ENCODE data around the gene DLX5. TPM values are rescaled to one million over a fixed set of nuclear protein-coding genes. Genes with fewer than 3 reads are reported as not detected.

Gene DLX5
- total and polyA plus RNA-seq, 2 of the 4 experiments (the other 2 are of a cell fraction), result not detected

DNA sequence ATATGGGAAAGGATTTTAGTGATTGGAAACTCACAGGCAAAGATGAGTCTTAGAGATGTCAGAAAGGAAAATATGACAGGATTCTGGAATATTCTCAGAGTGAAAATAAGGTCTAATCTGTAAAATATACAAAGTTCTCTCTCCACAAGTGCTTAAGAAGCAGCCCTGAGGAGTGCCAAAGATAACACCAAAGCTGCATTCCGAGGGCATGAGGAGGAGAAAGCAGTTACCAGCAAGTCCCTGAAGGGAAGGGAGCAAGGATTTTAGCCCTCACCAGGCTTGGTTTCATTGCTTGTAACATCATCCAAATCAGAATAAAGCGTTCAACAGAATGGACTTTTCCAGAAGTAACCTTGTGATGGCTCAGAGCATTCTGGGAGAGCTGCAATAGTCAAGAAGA lies 50.6 kb downstream of the DLX5 start:
- no peak overlapping the region for H2BK20ac ChIP-seq (ENCODE audit: low read depth, low read length)
- H2AK5ac ChIP-seq (ENCODE audit: low read depth, low read length), result no peak overlapping the region
- ChIA-PET CTCF (no interaction called here), POLR2A (ENCODE audit: unreplicated experiment) (no interaction called here)
- no peaks in the 10 kb centered on the region for H3K9me1 ChIP-seq (ENCODE audit: insufficient read depth, low read length)
- H3K4me1 ChIP-seq (ENCODE audit: control insufficient read depth, insufficient read depth, low read length), result no peaks in the 10 kb centered on the region
- H3K4me2 ChIP-seq (ENCODE audit: low read depth, low read length), result no peak overlapping the region
- H3K9me3 ChIP-seq (ENCODE audit: control insufficient read depth, insufficient read depth, low read length), result no peaks in the 10 kb centered on the region
- H3K4me3 ChIP-seq (ENCODE audit: insufficient read depth, low read depth, low read length), result no peak overlapping the region
- no peaks in the 10 kb centered on the region for H3K79me1 ChIP-seq (ENCODE audit: low read depth in 1 of 2, low read length in 2 of 2)
- H3K27me3 ChIP-seq (ENCODE audit: control insufficient read depth, insufficient read depth, low read length), result no peaks in the 10 kb centered on the region
- H3K9ac ChIP-seq (ENCODE audit: low read depth, low read length), result no peak overlapping the region
- H2BK120ac ChIP-seq (ENCODE audit: low read depth, low read length), result no peak overlapping the region
- no peak overlapping the region for H2AK9ac ChIP-seq (replicated peaks; ENCODE audit: low read depth, low read length, poor library complexity)
- H4K5ac ChIP-seq (ENCODE audit: low read depth, low read length), result no peak overlapping the region
- no peak overlapping the region for H3K27ac ChIP-seq (ENCODE audit: insufficient read depth, low read length)
- no peak for ATAC-seq (ENCODE audit: low read depth)
- TF ChIP-seq NFE2L2 (IDR thresholded peaks at IDR 0.05; ENCODE audit: low read depth, low read length) (no peak), RCOR1 (IDR thresholded peaks at IDR 0.05; ENCODE audit: insufficient replicate concordance, low read length) (no peak), FOS (IDR thresholded peaks at IDR 0.05; ENCODE audit: low read depth, low read length) (no peak), CEBPB (IDR thresholded peaks at IDR 0.05; ENCODE audit: low read depth, low read length) (no peak), SMC3 (IDR thresholded peaks at IDR 0.05; ENCODE audit: low read depth, low read length) (no peak), RAD21 (IDR thresholded peaks at IDR 0.05; ENCODE audit: low read length) (no peak), CHD1 (IDR thresholded peaks at IDR 0.05; ENCODE audit: low read depth, low read length) (no peak), MAZ (IDR thresholded peaks at IDR 0.05; ENCODE audit: borderline replicate concordance, low read depth, low read length) (no peak), BHLHE40 (IDR thresholded peaks at IDR 0.05; ENCODE audit: low read depth, low read length) (no peak), MAFK (IDR thresholded peaks at IDR 0.05; ENCODE audit: low read depth, low read length) (no peak), POLR2A (IDR thresholded peaks at IDR 0.05; ENCODE audit: low read depth, low read length) (no peak)
- TF ChIP-seq, protein P1, sequence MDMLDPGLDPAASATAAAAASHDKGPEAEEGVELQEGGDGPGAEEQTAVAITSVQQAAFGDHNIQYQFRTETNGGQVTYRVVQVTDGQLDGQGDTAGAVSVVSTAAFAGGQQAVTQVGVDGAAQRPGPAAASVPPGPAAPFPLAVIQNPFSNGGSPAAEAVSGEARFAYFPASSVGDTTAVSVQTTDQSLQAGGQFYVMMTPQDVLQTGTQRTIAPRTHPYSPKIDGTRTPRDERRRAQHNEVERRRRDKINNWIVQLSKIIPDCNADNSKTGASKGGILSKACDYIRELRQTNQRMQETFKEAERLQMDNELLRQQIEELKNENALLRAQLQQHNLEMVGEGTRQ (IDR thresholded peaks at IDR 0.05; ENCODE audit: low read depth, low read length), result no peak
- TF ChIP-seq, protein P2, sequence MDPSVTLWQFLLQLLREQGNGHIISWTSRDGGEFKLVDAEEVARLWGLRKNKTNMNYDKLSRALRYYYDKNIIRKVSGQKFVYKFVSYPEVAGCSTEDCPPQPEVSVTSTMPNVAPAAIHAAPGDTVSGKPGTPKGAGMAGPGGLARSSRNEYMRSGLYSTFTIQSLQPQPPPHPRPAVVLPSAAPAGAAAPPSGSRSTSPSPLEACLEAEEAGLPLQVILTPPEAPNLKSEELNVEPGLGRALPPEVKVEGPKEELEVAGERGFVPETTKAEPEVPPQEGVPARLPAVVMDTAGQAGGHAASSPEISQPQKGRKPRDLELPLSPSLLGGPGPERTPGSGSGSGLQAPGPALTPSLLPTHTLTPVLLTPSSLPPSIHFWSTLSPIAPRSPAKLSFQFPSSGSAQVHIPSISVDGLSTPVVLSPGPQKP (IDR thresholded peaks at IDR 0.05; ENCODE audit: borderline replicate concordance, low read depth, low read length), result no peak
- TF ChIP-seq, protein P3, sequence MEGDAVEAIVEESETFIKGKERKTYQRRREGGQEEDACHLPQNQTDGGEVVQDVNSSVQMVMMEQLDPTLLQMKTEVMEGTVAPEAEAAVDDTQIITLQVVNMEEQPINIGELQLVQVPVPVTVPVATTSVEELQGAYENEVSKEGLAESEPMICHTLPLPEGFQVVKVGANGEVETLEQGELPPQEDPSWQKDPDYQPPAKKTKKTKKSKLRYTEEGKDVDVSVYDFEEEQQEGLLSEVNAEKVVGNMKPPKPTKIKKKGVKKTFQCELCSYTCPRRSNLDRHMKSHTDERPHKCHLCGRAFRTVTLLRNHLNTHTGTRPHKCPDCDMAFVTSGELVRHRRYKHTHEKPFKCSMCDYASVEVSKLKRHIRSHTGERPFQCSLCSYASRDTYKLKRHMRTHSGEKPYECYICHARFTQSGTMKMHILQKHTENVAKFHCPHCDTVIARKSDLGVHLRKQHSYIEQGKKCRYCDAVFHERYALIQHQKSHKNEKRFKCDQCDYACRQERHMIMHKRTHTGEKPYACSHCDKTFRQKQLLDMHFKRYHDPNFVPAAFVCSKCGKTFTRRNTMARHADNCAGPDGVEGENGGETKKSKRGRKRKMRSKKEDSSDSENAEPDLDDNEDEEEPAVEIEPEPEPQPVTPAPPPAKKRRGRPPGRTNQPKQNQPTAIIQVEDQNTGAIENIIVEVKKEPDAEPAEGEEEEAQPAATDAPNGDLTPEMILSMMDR (conservative IDR thresholded peaks at IDR 0.05; ENCODE audit: low read depth, low read length), result no peak
- no peak overlapping the region for H4K91ac ChIP-seq (ENCODE audit: insufficient read depth, low read depth, low read length)
- no peak overlapping the region for H2AFZ ChIP-seq (replicated peaks; ENCODE audit: low read length, poor library complexity)
- dilution Hi-C loops (cut with HindIII; ENCODE audit: low sequenced_read_pairs, unreplicated experiment), result no loop called here
- H2BK15ac ChIP-seq (ENCODE audit: low read depth, low read length), result no peak overlapping the region
- no peaks in the 10 kb centered on the region for H4K20me1 ChIP-seq (ENCODE audit: insufficient read depth, low read length)
- in situ Hi-C loops (cut with MboI; ENCODE audit: low sequenced_read_pairs), result no loop called here
- BruUV-seq (replicated peaks), result no TSS peak
- H3K36me3 ChIP-seq (ENCODE audit: control insufficient read depth, insufficient read depth, low read length), result no peaks in the 10 kb centered on the region
- no CpG with 5 or more reads among the region's 2 CpGs for WGBS, 2 experiments (ENCODE audit: extremely low coverage in 2 of 2, insufficient read length in 1 of 2)
- peak; percentile 21 for DNase-seq
- no peak overlapping the region for H3K23ac ChIP-seq (ENCODE audit: low read depth, low read length)
- no peak overlapping the region for H3K18ac ChIP-seq (ENCODE audit: low read depth, low read length)
- no peak overlapping the region for H2BK5ac ChIP-seq (ENCODE audit: low read depth, low read length, poor library complexity, severe bottlenecking)
- H4K8ac ChIP-seq (ENCODE audit: low read depth in 2 of 2, low read length in 2 of 2), result no peak overlapping the region
- intact Hi-C loops (cut with micrococcal nuclease), result no loop called here
- H3K14ac ChIP-seq (replicated peaks; ENCODE audit: low read depth, low read length), result no peak overlapping the region
- no peak overlapping the region for H3K4ac ChIP-seq (ENCODE audit: low read depth, low read length)
- no peak overlapping the region for H3K56ac ChIP-seq (ENCODE audit: extremely low read depth, insufficient read depth, low read length)

Measured in IMR-90 (cell line).